NCI-H146 treated with DMSO at 0.1 percent for 48 hours (cell line): ENCODE results near the gene DGCR2.
"Not testable (repeated sequence)": the region's sequence is repeated elsewhere in the genome, so short reads cannot be mapped to it uniquely, and the experiment has no call there.

Source experiments
- DNase-seq: peaks from one replicate; lab custom pipeline; 2025; ENCODE audit not compliant: unreplicated experiment; lab: John Stamatoyannopoulos, UW

The DGCR2 gene

DNA sequence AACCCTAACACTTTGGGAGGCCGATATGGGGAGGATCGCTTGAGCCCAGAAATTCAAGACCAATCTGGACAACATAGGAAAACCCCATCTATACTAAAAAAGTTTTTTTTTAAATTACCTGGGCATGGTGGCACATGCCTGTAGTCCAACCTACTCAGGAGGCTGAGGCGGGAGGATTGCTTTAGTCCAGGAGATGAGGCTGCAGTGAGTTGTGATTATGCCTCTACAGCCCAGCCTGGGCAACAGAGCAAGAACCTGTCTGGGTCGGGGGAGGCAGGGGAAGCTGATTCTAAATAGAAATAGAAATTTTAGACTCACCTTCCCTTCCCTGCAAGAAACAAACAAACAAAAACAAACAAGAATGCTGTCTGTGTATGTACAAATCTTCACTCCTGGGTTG lies 133.3 kb downstream of the DGCR2 start:
- no peak for DNase-seq

DNA sequence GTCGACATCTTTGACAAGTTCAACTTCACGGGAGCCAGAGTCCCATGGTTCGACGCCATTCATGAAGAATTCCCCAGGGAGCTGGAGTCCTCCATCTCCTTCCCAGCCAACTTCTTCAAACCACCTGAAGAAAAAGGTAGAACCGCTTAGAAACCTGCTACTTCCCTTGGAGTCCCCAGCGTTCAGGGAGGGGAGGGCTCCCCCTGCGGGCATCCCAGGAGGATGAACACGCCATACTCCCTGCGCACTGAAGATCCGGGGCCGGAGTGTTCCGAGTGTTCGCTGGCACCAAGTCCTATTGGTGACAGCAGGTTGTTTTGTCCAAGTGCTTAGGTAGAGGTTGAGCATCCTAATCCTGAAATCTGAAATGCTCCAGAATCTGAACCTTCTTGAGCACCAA lies 134.4 kb downstream of the DGCR2 start:
- DNase-seq, result no peak

- DNase-seq, result not testable (repeated sequence)
Measured at GRCh38 chr22:18987114-18987513, 135.1 kb downstream of the DGCR2 start.
